Measurements from ENCODE around the gene ZNF628. TPM values are rescaled to one million over a fixed set of nuclear protein-coding genes. Genes with fewer than 3 reads are reported as not detected.

ZNF628 gene
- total RNA-seq, 1 donor from 2014 or later, result 15.8 TPM

- H3K36me3 ChIP-seq (ENCODE audit: control insufficient read depth, insufficient read depth, low read length), result no peaks in the 10 kb centered on the region
- no peak for DNase-seq (ENCODE audit: low read depth)
- H3K27me3 ChIP-seq (ENCODE audit: control insufficient read depth, insufficient read depth, low read length), result no peaks in the 10 kb centered on the region
- H3K4me3 ChIP-seq (ENCODE audit: low read depth, low read length), result no peak overlapping the region
- no peak for TF ChIP-seq CTCF (IDR thresholded peaks at IDR 0.05; ENCODE audit: insufficient read depth, low read length, poor library complexity, severe bottlenecking)
Observed at GRCh38 chr19:55489711-55490477, 13.5 kb downstream of the ZNF628 start.

GRCh38 chr19:55490478-55491432 lies 14.3 kb downstream of the ZNF628 start:
- no peaks in the 10 kb centered on the region for H3K27me3 ChIP-seq (ENCODE audit: control insufficient read depth, insufficient read depth, low read length)
- no peak for DNase-seq (ENCODE audit: low read depth)
- no peak for TF ChIP-seq CTCF (IDR thresholded peaks at IDR 0.05; ENCODE audit: insufficient read depth, low read length, poor library complexity, severe bottlenecking)
- no peak overlapping the region for H3K4me3 ChIP-seq (ENCODE audit: low read depth, low read length)
- no peaks in the 10 kb centered on the region for H3K36me3 ChIP-seq (ENCODE audit: control insufficient read depth, insufficient read depth, low read length)

GRCh38 chr19:55491546-55492360 lies 15.3 kb downstream of the ZNF628 start:
- Histone ChIP-seq H3K4me3 (ENCODE audit: low read depth, low read length) (no peak overlapping the region), H3K27me3 (ENCODE audit: control insufficient read depth, insufficient read depth, low read length) (no peaks in the 10 kb centered on the region), H3K36me3 (ENCODE audit: control insufficient read depth, insufficient read depth, low read length) (no peaks in the 10 kb centered on the region)
- no peak for DNase-seq (ENCODE audit: low read depth)
- no peak for TF ChIP-seq CTCF (IDR thresholded peaks at IDR 0.05; ENCODE audit: insufficient read depth, low read length, poor library complexity, severe bottlenecking)

GRCh38 chr19:55492362-55492944 lies 16.0 kb downstream of the ZNF628 start:
- TF ChIP-seq CTCF (IDR thresholded peaks at IDR 0.05; ENCODE audit: insufficient read depth, low read length, poor library complexity, severe bottlenecking), result no peak
- no peaks in the 10 kb centered on the region for H3K27me3 ChIP-seq (ENCODE audit: control insufficient read depth, insufficient read depth, low read length)
- DNase-seq (ENCODE audit: low read depth), result no peak
- H3K4me3 ChIP-seq (ENCODE audit: low read depth, low read length), result no peak overlapping the region
- H3K36me3 ChIP-seq (ENCODE audit: control insufficient read depth, insufficient read depth, low read length), result no peaks in the 10 kb centered on the region

GRCh38 chr19:55493052-55493644 lies 16.7 kb downstream of the ZNF628 start:
- no peak for TF ChIP-seq CTCF (IDR thresholded peaks at IDR 0.05; ENCODE audit: insufficient read depth, low read length, poor library complexity, severe bottlenecking)
- no peaks in the 10 kb centered on the region for H3K27me3 ChIP-seq (ENCODE audit: control insufficient read depth, insufficient read depth, low read length)
- no peak overlapping the region for H3K4me3 ChIP-seq (ENCODE audit: low read depth, low read length)
- DNase-seq (ENCODE audit: low read depth), result no peak
- peaks cover 2% of the 10 kb centered on the region for H3K36me3 ChIP-seq (ENCODE audit: control insufficient read depth, insufficient read depth, low read length)

All from kidney epithelial cell (primary cell).